Suprapubic skin (tissue), 4 donors: Measurements from ENCODE around the gene C2orf81.

Experiments
- EP300 ChIP-seq: sonication (generic); formaldehyde crosslinking; IDR thresholded peaks from one replicate; pipeline ENCODE4 v1.6.1; 2017; ENCODE audit warnings: antibody characterized with exemption
- POLR2A ChIP-seq, 2 donors: fragments of 450-650 bp; IDR thresholded peaks; one replicate each; pipeline ENCODE4 v1.6.1; 2017; ENCODE audit warnings: antibody characterized with exemption in 2 of 2, mild to moderate bottlenecking in 2 of 2, moderate library complexity in 2 of 2
- POLR2AphosphoS5 ChIP-seq, 3 donors: sonication (generic); formaldehyde crosslinking; IDR thresholded peaks; one replicate each; pipeline ENCODE4 v1.6.1; 2017; ENCODE audit warnings: antibody characterized with exemption in 3 of 3
- TF ChIP-seq, protein P1 (sequence below), 2 donors: fragments of 200-600 bp in 1 of 2; fragments of 450-650 bp in 1 of 2; sonication (generic) in 1 of 2; IDR thresholded peaks; one replicate each; pipeline ENCODE4 v1.5.1; 2016 to 2019; ENCODE audit warnings: antibody characterized with exemption in 2 of 2, mild to moderate bottlenecking in 1 of 2, moderate library complexity in 1 of 2

- TF ChIP-seq, protein P1, sequence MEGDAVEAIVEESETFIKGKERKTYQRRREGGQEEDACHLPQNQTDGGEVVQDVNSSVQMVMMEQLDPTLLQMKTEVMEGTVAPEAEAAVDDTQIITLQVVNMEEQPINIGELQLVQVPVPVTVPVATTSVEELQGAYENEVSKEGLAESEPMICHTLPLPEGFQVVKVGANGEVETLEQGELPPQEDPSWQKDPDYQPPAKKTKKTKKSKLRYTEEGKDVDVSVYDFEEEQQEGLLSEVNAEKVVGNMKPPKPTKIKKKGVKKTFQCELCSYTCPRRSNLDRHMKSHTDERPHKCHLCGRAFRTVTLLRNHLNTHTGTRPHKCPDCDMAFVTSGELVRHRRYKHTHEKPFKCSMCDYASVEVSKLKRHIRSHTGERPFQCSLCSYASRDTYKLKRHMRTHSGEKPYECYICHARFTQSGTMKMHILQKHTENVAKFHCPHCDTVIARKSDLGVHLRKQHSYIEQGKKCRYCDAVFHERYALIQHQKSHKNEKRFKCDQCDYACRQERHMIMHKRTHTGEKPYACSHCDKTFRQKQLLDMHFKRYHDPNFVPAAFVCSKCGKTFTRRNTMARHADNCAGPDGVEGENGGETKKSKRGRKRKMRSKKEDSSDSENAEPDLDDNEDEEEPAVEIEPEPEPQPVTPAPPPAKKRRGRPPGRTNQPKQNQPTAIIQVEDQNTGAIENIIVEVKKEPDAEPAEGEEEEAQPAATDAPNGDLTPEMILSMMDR (IDR thresholded peaks at IDR 0.05) = no peak
- no peak for TF ChIP-seq POLR2A (IDR thresholded peaks at IDR 0.05)
- TF ChIP-seq POLR2AphosphoS5 (IDR thresholded peaks at IDR 0.05) = no peak
- no peak for TF ChIP-seq EP300
Measured at GRCh38 chr2:74372674-74373073, 48.7 kb downstream of the C2orf81 start.
